Measurements from ENCODE around the gene GBGT1.

Gene GBGT1

GRCh38 chr9:133195029-133195428 is 31.3 kb upstream of the GBGT1 start:
- Histone ChIP-seq H3K36me3 (ENCODE audit: control insufficient read depth in 2 of 2, insufficient read depth in 2 of 2, low read length in 2 of 2) (no peaks in the 10 kb centered on the region), H3K9ac (ENCODE audit: low read depth in 1 of 2, low read length in 2 of 2) (no peak overlapping the region), H3K9me3 (ENCODE audit: control insufficient read depth in 2 of 2, low read length in 2 of 2) (no peaks in the 10 kb centered on the region), H3K4me3 (ENCODE audit: low read length in 2 of 2) (no peak overlapping the region), H3K27me3 (ENCODE audit: control insufficient read depth in 2 of 2, insufficient read depth in 2 of 2, low read length in 2 of 2) (peaks cover 0 to 3% of the 10 kb centered on the region in 2 donors), H3K4me1 (ENCODE audit: control insufficient read depth in 2 of 2, insufficient read depth in 2 of 2, low read length in 2 of 2) (no peaks in the 10 kb centered on the region), H3K27ac (ENCODE audit: low read depth in 2 of 2, low read length in 2 of 2) (no peak overlapping the region)

GRCh38 chr9:133194597-133194996 is 30.9 kb upstream of the GBGT1 start:
- Histone ChIP-seq H3K4me1 (ENCODE audit: control insufficient read depth in 2 of 2, insufficient read depth in 2 of 2, low read length in 2 of 2) (no peaks in the 10 kb centered on the region), H3K27me3 (ENCODE audit: control insufficient read depth in 2 of 2, insufficient read depth in 2 of 2, low read length in 2 of 2) (peaks cover 0 to 3% of the 10 kb centered on the region in 2 donors), H3K36me3 (ENCODE audit: control insufficient read depth in 2 of 2, insufficient read depth in 2 of 2, low read length in 2 of 2) (no peaks in the 10 kb centered on the region)

GRCh38 chr9:133191989-133192388 is 28.3 kb upstream of the GBGT1 start:
- Histone ChIP-seq H3K4me1 (ENCODE audit: control insufficient read depth in 2 of 2, insufficient read depth in 2 of 2, low read length in 2 of 2) (no peaks in the 10 kb centered on the region), H3K27ac (ENCODE audit: low read depth in 2 of 2, low read length in 2 of 2) (no peak overlapping the region), H3K9me3 (ENCODE audit: control insufficient read depth in 2 of 2, low read length in 2 of 2) (no peaks in the 10 kb centered on the region), H3K4me3 (ENCODE audit: low read length in 2 of 2) (no peak overlapping the region), H3K36me3 (ENCODE audit: control insufficient read depth in 2 of 2, insufficient read depth in 2 of 2, low read length in 2 of 2) (no peaks in the 10 kb centered on the region), H3K27me3 (ENCODE audit: control insufficient read depth in 2 of 2, insufficient read depth in 2 of 2, low read length in 2 of 2) (peaks cover 0 to 3% of the 10 kb centered on the region in 2 donors), H3K9ac (ENCODE audit: low read depth in 1 of 2, low read length in 2 of 2) (no peak overlapping the region)

More at GRCh38 chr9:133194597-133194996, 30.9 kb upstream of the GBGT1 start:
- Histone ChIP-seq H3K27ac (ENCODE audit: low read depth in 2 of 2, low read length in 2 of 2) (no peak overlapping the region), H3K9ac (ENCODE audit: low read depth in 1 of 2, low read length in 2 of 2) (no peak overlapping the region), H3K4me3 (ENCODE audit: low read length in 2 of 2) (no peak overlapping the region), H3K9me3 (ENCODE audit: control insufficient read depth in 2 of 2, low read length in 2 of 2) (no peaks in the 10 kb centered on the region)

- Histone ChIP-seq H3K4me1 (ENCODE audit: control insufficient read depth in 2 of 2, insufficient read depth in 2 of 2, low read length in 2 of 2) (peaks cover 0 to 2% of the 10 kb centered on the region in 2 donors), H3K9ac (ENCODE audit: low read depth in 1 of 2, low read length in 2 of 2) (no peak overlapping the region), H3K9me3 (ENCODE audit: control insufficient read depth in 2 of 2, low read length in 2 of 2) (no peaks in the 10 kb centered on the region), H3K36me3 (ENCODE audit: control insufficient read depth in 2 of 2, insufficient read depth in 2 of 2, low read length in 2 of 2) (no peaks in the 10 kb centered on the region), H3K27ac (ENCODE audit: low read depth in 2 of 2, low read length in 2 of 2) (no peak overlapping the region), H3K4me3 (ENCODE audit: low read length in 2 of 2) (no peak overlapping the region), H3K27me3 (ENCODE audit: control insufficient read depth in 2 of 2, insufficient read depth in 2 of 2, low read length in 2 of 2) (peaks cover 0 to 3% of the 10 kb centered on the region in 2 donors)
Measured at GRCh38 chr9:133189826-133190225, 26.1 kb upstream of the GBGT1 start.

GRCh38 chr9:133188843-133189180 is 25.1 kb upstream of the GBGT1 start:
- Histone ChIP-seq H3K9me3 (ENCODE audit: control insufficient read depth in 2 of 2, low read length in 2 of 2) (no peaks in the 10 kb centered on the region), H3K27ac (ENCODE audit: low read depth in 2 of 2, low read length in 2 of 2) (no peak overlapping the region), H3K4me3 (ENCODE audit: low read length in 2 of 2) (no peak overlapping the region), H3K27me3 (ENCODE audit: control insufficient read depth in 2 of 2, insufficient read depth in 2 of 2, low read length in 2 of 2) (peaks cover 0 to 3% of the 10 kb centered on the region in 2 donors), H3K4me1 (ENCODE audit: control insufficient read depth in 2 of 2, insufficient read depth in 2 of 2, low read length in 2 of 2) (peaks cover 0 to 2% of the 10 kb centered on the region in 2 donors), H3K36me3 (ENCODE audit: control insufficient read depth in 2 of 2, insufficient read depth in 2 of 2, low read length in 2 of 2) (no peaks in the 10 kb centered on the region), H3K9ac (ENCODE audit: low read depth in 1 of 2, low read length in 2 of 2) (no peak overlapping the region)

- Histone ChIP-seq H3K27ac (ENCODE audit: low read depth in 2 of 2, low read length in 2 of 2) (no peak overlapping the region), H3K36me3 (ENCODE audit: control insufficient read depth in 2 of 2, insufficient read depth in 2 of 2, low read length in 2 of 2) (no peaks in the 10 kb centered on the region), H3K9me3 (ENCODE audit: control insufficient read depth in 2 of 2, low read length in 2 of 2) (no peaks in the 10 kb centered on the region), H3K9ac (ENCODE audit: low read depth in 1 of 2, low read length in 2 of 2) (no peak overlapping the region), H3K4me1 (ENCODE audit: control insufficient read depth in 2 of 2, insufficient read depth in 2 of 2, low read length in 2 of 2) (peaks cover 0 to 2% of the 10 kb centered on the region in 2 donors), H3K4me3 (ENCODE audit: low read length in 2 of 2) (no peak overlapping the region), H3K27me3 (ENCODE audit: control insufficient read depth in 2 of 2, insufficient read depth in 2 of 2, low read length in 2 of 2) (peaks cover 0 to 3% of the 10 kb centered on the region in 2 donors)
Measured at GRCh38 chr9:133188006-133188842, 24.5 kb upstream of the GBGT1 start.

GRCh38 chr9:133187561-133188005 is 23.9 kb upstream of the GBGT1 start:
- Histone ChIP-seq H3K9ac (ENCODE audit: low read depth in 1 of 2, low read length in 2 of 2) (no peak overlapping the region), H3K27me3 (ENCODE audit: control insufficient read depth in 2 of 2, insufficient read depth in 2 of 2, low read length in 2 of 2) (peaks cover 0 to 3% of the 10 kb centered on the region in 2 donors), H3K4me3 (ENCODE audit: low read length in 2 of 2) (no peak overlapping the region), H3K9me3 (ENCODE audit: control insufficient read depth in 2 of 2, low read length in 2 of 2) (no peaks in the 10 kb centered on the region), H3K36me3 (ENCODE audit: control insufficient read depth in 2 of 2, insufficient read depth in 2 of 2, low read length in 2 of 2) (no peaks in the 10 kb centered on the region), H3K4me1 (ENCODE audit: control insufficient read depth in 2 of 2, insufficient read depth in 2 of 2, low read length in 2 of 2) (peaks cover 0 to 2% of the 10 kb centered on the region in 2 donors), H3K27ac (ENCODE audit: low read depth in 2 of 2, low read length in 2 of 2) (no peak overlapping the region)

GRCh38 chr9:133186736-133187135 is 23.0 kb upstream of the GBGT1 start:
- H3K9me3 ChIP-seq (ENCODE audit: control insufficient read depth in 2 of 2, low read length in 2 of 2), result no peaks in the 10 kb centered on the region
- H3K27me3 ChIP-seq (ENCODE audit: control insufficient read depth in 2 of 2, insufficient read depth in 2 of 2, low read length in 2 of 2), result no peaks in the 10 kb centered on the region
- no peak overlapping the region for H3K27ac ChIP-seq (ENCODE audit: low read depth in 2 of 2, low read length in 2 of 2)
- H3K4me1 ChIP-seq (ENCODE audit: control insufficient read depth in 2 of 2, insufficient read depth in 2 of 2, low read length in 2 of 2), result peaks cover 0 to 2% of the 10 kb centered on the region in 2 donors
- H3K36me3 ChIP-seq (ENCODE audit: control insufficient read depth in 2 of 2, insufficient read depth in 2 of 2, low read length in 2 of 2), result no peaks in the 10 kb centered on the region
- no peak overlapping the region for H3K4me3 ChIP-seq (ENCODE audit: low read length in 2 of 2)
- no peak overlapping the region for H3K9ac ChIP-seq (ENCODE audit: low read depth in 1 of 2, low read length in 2 of 2)

- no peak overlapping the region for H3K9ac ChIP-seq (ENCODE audit: low read depth in 1 of 2, low read length in 2 of 2)
- no peaks in the 10 kb centered on the region for H3K27me3 ChIP-seq (ENCODE audit: control insufficient read depth in 2 of 2, insufficient read depth in 2 of 2, low read length in 2 of 2)
- H3K4me3 ChIP-seq (ENCODE audit: low read length in 2 of 2), result no peak overlapping the region
- H3K27ac ChIP-seq (ENCODE audit: low read depth in 2 of 2, low read length in 2 of 2), result no peak overlapping the region
- peaks cover 0 to 2% of the 10 kb centered on the region in 2 donors for H3K4me1 ChIP-seq (ENCODE audit: control insufficient read depth in 2 of 2, insufficient read depth in 2 of 2, low read length in 2 of 2)
- no peaks in the 10 kb centered on the region for H3K9me3 ChIP-seq (ENCODE audit: control insufficient read depth in 2 of 2, low read length in 2 of 2)
- H3K36me3 ChIP-seq (ENCODE audit: control insufficient read depth in 2 of 2, insufficient read depth in 2 of 2, low read length in 2 of 2), result no peaks in the 10 kb centered on the region
Measured at GRCh38 chr9:133184971-133185370, 21.3 kb upstream of the GBGT1 start.

- no peak overlapping the region for H3K9ac ChIP-seq (ENCODE audit: low read depth in 1 of 2, low read length in 2 of 2)
- no peaks in the 10 kb centered on the region for H3K36me3 ChIP-seq (ENCODE audit: control insufficient read depth in 2 of 2, insufficient read depth in 2 of 2, low read length in 2 of 2)
- H3K27me3 ChIP-seq (ENCODE audit: control insufficient read depth in 2 of 2, insufficient read depth in 2 of 2, low read length in 2 of 2), result no peaks in the 10 kb centered on the region
- no peak overlapping the region for H3K27ac ChIP-seq (ENCODE audit: low read depth in 2 of 2, low read length in 2 of 2)
- no peak overlapping the region for H3K4me3 ChIP-seq (ENCODE audit: low read length in 2 of 2)
- no peaks in the 10 kb centered on the region for H3K9me3 ChIP-seq (ENCODE audit: control insufficient read depth in 2 of 2, low read length in 2 of 2)
- peaks cover 0 to 2% of the 10 kb centered on the region in 2 donors for H3K4me1 ChIP-seq (ENCODE audit: control insufficient read depth in 2 of 2, insufficient read depth in 2 of 2, low read length in 2 of 2)
Measured at GRCh38 chr9:133182151-133182550, 18.4 kb upstream of the GBGT1 start.

Data from mucosa of rectum (tissue), 2 donors.